LNCaP clone FGC (cell line): ENCODE results near the gene PRKAG2.

Experiments used
- DNase-seq: peaks from one replicate; pipeline ENCODE4 v3.0.0-alpha.2; 2011; ENCODE audit warnings: low read depth
- H3K4me3 ChIP-seq: 2 replicates; pipeline ENCODE4 v1.5.1; 2011; ENCODE audit warnings: mild to moderate bottlenecking, low read depth, low read length, control low read depth
- CTCF ChIP-seq: IDR thresholded peaks from 2 replicates; pipeline ENCODE4 v1.5.1; 2012; ENCODE audit warnings: mild to moderate bottlenecking; ENCODE audit not compliant: control insufficient read depth, insufficient read depth; ENCODE audit errors: extremely low read depth

PRKAG2 gene

GRCh38 chr7:151710121-151710640, 166.7 kb downstream of the PRKAG2 start:
- no peak for DNase-seq
- H3K4me3 ChIP-seq = no peak overlapping the region
- TF ChIP-seq CTCF = no peak

- TF ChIP-seq CTCF = no peak
- H3K4me3 ChIP-seq = no peak overlapping the region
- no peak for DNase-seq
Measured at GRCh38 chr7:151709141-151710038, 167.5 kb downstream of the PRKAG2 start.

- no peak for TF ChIP-seq CTCF
- no peak overlapping the region for H3K4me3 ChIP-seq
- no peak for DNase-seq
Measured at GRCh38 chr7:151708610-151709009, 168.3 kb downstream of the PRKAG2 start.

- DNase-seq = no peak
- no peak overlapping the region for H3K4me3 ChIP-seq
- TF ChIP-seq CTCF = no peak
Measured at GRCh38 chr7:151707757-151708156, 169.2 kb downstream of the PRKAG2 start.

GRCh38 chr7:151707105-151707469, 169.8 kb downstream of the PRKAG2 start:
- DNase-seq = no peak
- no peak for TF ChIP-seq CTCF
- no peak overlapping the region for H3K4me3 ChIP-seq

- no peak overlapping the region for H3K4me3 ChIP-seq
- TF ChIP-seq CTCF = no peak
- no peak for DNase-seq
Measured at GRCh38 chr7:151706277-151707104, 170.4 kb downstream of the PRKAG2 start.
